GM21723 (cell line): ENCODE results near the gene CXCR6.
"Not testable (repeated sequence)": the region's sequence is repeated elsewhere in the genome, so short reads cannot be mapped to it uniquely, and the experiment has no call there.

Source experiments
- ATAC-seq: cut with Tn5 transposase; IDR thresholded peaks from one replicate; pipeline ENCODE4 v1.9.1; 2021; ENCODE audit warnings: mild to moderate bottlenecking, moderate library complexity; ENCODE audit not compliant: unreplicated experiment

CXCR6 gene

DNA sequence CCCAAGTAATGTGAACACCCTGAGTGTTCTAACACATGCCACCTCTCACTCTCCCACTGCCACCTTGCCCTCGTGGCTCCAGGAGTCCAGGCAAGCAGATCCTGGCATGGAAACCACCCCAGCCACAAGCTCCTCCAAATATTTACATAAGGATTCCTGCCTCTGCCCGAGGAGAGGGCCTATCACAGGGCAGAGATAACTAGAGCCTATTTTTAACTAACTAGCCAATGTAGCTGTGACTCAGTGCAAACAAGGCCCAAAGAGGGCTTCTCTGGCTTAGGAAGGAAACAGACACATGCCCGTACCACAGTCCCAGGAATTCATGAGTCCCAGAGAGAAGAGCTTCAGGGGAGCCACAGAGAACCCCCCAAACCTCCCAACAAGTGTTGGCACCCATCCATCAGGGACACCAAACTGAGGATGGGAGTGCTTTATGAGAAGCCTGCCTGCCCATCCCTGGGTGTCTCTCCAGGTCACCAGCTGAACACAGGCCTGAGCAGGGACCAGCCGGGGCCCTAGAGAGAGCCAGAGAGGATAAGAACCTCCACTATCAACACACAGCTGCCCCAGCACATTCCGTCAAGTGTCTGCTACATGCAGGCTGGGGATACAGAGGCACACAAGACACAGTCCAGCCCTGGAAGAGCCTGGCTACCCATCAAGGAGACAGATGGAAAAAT lies 43.2 kb downstream of the CXCR6 start:
- no peak for ATAC-seq

DNA sequence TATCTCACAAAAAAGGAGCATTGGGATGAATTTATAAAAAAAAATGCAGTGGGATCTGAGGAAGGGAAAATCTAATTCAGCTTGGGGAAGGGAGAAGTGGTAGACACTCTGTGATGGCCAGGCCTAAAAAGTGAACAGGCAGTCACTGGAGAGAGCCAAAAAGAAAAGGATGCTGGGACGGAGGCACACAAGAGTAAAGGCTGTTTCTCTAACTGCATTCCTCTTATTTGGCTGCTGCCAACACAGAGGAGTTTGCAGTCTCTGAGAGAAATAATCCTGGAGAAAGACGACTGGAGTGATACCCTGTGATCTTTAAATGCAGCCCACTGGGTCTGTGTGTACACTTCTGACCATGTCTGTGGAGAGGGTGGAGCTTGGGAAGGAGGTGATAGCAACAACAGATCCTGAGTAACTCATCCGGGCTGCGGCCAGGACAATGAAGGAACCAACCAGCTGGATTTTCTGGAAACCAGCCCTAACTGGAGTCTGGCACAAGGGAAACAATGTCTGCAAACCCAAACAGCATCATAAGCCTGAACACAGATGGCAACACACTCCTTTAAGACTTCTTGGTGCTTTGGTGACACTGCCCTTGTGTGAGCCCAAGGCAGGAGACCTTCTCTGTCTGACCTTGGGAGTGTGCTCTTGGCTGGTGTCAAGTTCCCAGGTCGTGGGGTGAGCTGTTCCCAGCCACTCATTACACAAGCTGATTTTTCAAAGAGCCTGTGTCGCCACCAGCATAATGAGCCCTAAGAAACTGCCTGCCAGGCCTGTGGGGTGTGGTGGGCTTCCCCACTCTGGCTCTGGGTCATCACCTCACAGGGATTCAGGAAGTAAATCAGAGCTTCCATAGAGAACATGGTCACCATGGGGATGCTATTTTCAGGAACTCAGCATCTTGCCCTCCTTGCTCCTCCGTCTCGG lies 44.4 kb downstream of the CXCR6 start:
- ATAC-seq, result no peak

DNA sequence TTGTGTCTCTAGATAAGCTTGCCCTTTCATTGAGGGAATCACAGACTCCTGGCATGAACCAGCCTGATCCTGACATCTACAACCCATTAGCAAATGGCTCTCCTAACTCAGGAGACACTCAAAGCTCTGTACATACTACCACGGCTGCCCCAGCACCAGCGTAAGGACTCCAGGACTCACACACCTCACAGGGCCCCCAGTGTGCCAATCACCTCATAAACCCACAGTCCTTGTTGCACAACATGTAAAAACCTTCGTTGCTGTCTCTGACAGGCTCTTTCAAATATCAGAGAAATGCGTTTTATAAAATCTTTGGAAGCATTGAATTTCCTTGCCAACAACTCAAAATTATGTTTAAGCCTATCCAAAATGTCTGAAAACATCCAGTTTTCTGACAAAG lies 45.1 kb downstream of the CXCR6 start:
- ATAC-seq, result no peak

DNA sequence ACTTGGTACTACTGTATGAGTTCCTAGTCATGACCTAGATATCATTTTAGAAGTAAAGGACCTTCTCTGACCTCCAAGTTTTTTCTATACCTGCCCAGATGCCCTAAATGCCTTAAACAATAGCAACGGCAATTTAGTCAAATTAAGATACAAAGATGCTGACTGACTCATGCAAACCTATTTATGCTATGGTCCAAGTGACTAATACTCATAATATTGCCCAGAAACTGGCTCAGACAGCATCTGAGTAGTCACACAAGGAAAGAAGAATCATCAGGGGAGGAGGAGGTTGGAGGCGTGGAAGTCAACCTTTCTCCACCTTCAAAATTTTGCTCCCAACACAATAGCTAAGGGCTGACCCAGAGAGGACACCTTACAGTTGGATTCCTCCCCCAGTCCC lies 45.5 kb downstream of the CXCR6 start:
- no peak for ATAC-seq

DNA sequence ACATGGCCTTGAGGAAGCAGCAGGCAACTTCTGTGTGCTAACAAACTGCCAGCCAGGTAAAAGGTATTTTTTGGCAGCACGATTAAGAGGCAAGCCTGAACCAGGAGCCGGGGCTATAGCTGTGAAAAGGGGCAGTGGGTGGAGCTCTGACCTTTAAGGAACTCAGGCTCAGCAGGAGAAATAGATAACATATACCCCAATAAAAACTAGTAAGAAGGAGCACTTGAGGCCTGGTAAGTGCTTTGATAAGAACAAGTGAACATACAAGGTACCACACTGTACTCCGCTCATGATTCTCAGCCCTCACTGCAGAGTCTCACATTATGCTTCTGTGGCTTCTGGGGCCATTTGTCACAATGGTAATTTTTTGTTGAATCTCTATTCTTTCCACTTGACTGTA lies 46.9 kb downstream of the CXCR6 start:
- ATAC-seq, result no peak

DNA sequence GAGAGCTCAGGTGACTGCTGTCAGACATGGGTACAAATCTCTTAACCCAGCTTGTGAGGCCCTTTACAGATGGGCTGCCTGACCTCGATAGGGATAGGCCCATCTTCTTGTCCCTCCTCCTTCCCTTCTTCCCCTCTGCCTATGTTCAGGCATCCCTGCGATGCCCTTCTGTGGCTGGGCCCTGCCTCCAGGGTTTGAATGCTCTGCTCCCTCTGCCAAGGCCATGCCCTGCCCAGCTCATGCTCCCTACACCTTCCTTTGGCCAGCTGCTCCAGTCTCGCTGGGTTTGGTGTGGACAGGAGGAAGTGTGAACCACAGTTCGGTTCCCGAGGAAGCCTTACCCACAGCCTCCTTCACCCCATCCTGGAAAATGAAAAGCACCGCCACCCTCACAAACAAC lies 48.1 kb downstream of the CXCR6 start:
- ATAC-seq, result no peak

DNA sequence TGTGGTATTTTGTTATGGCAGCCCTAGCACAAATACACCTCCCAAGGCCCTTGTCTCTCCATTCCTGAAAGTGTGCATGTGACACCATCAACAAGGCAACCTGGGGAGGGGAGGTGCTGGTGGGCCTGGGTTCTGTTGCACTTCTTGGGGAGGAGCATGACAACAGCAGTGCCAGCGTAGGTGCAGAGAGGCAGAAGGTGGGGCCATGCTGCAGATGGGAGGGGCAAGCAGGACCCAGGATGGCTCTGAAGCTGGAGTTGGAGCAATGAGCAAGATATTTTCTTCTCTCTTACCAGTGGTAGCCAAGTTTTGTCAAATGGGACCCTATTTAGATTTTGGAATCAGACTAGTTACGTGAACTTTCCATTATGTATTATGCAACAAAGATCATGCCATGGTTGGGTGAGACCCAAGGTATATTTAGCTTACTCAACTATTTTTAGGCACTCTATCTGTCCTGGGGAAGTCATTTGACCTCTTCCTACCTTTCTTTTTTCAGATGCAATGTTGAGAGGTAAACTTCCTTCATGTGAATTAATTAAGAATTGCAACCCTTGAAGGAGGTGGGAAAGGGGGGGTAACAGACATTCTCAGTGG lies 49.0 kb downstream of the CXCR6 start:
- ATAC-seq, result no peak

DNA sequence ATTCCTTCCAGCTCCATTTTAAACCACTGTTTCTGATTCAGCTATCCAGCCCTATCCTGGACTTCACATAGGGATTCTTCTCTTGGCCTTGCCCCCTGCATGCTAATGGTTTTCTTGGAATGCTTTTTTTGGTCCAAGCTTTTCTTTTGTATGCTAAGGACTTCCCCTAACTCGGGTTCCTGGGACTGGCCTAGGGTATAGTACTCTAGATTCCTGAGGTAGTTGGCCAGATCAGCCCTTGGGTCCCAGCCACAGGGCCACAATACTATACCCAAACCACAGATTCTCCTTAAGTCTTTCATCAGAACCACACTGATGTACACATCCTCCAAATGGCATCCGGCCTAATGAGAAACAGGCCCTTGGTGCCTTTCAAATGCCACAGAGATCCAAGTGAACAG lies 49.6 kb downstream of the CXCR6 start:
- ATAC-seq, result no peak

DNA sequence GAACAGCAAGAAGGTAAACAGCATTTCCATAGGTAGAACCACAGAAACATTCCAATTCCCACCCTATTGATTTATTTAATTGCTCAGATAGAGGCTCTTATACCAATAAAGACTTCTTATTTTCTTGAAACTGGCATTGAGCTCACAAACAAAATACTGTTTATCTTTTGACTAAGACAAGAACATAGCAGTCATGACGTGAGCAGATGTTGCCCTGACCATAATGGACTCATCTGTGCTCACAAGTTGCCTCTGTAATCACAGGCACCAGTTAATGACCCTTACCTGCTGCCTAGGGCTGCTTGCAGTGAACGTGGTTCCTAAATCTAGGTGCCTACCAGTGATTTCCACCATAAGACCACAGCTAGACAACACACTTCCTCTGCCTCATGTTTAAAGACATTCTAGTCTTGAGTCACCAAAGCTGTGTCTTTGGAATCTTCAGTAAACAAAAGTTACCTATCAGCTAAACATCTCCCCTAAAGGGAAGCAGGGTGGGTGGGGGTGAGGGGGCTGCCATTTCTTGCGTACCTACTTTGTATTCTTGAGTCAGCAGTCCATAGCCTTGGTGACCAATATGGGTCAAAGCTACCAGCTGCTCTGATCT lies 50.3 kb downstream of the CXCR6 start:
- ATAC-seq, result no peak

DNA sequence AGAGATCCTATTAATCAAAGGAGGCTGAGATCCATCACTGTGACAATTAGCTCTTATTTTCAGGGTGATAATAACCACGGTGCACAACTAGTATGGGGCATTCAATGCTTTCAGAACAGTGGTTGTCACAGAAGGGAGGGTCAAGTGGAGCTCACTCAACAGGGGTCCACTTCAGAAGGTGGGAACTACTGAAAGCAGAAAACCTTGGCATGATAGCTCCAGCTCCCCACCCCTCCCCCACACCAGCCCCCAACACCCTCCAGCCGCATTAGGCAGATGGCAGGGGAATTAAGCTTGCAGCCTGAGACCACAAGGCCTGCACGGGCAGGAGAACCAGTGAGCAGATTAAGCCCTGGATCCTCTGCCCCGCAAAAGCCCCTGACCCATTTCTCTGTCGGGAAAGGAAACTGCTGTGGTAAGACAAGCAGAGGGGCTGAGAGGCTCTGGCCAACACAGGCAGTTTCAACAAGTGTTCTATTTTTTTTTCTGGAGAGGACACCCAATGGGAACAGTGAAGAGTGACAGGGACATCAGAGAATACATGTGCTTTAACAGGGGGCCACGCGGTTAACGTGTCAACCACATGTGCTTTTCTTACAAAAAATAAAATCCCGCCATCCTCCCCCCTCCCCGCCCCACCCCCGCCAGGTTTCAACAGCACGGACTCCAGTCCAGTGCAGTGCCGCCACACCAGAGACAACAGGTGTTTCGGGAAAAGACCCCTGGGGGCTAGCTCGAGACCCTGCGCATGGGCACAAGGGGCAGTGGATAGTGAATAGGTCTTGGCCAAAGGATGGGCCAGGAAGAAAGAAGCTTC lies 51.4 kb downstream of the CXCR6 start:
- ATAC-seq, result peak; percentile 26

DNA sequence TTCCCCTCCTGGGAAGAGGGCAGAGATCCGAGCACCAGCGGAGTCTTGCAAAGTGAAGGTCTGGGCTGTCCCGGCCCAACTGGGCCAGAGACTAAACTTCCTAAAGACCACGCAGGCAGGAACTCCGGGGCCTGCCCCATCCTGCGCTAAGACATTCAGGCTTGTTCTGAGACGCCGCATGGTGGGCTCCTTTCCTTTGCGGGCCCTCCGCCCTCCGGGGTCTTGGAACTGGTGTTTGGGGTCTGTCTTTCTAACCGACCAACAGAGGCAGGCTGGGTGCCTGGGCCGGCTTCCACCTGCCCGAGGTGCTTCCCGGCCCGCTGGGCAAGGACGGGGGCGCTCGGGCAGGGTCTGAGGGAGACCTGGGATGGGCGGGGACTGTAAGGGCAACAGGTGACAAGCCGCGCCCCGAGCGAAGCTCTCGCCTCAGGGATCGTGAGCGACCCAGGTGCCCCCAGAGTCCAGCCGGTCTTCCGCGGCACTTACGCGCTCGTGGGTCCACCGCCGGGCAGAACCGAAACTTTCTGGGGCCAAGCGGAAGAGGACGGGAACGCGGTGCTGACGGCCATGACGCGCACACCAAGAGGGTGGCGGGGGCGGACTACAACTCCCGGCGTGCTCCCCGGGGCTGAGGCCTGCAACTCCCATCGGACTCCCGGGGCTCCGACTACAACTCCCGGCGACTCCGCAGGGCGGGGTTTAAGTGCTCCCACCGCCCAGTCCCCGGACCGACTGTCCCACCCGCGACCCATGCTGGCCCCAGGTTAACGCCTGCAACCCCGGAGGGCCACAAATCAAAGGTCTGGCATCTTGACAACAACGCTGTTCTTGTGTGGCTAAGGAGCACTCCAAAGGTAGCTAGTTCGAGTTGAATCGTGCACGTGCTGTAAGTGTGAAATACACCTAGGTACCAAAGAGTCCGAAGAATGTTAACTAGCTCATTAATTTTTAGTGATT lies 52.2 kb downstream of the CXCR6 start, which contains the start of gene FYCO1:
Gene FYCO1 (minus strand): TSS at position 589 of the 957 bp plus-strand sequence. CDS start 10,914 bp downstream, outside the sequence.
- ATAC-seq, result peak; percentile 93

DNA sequence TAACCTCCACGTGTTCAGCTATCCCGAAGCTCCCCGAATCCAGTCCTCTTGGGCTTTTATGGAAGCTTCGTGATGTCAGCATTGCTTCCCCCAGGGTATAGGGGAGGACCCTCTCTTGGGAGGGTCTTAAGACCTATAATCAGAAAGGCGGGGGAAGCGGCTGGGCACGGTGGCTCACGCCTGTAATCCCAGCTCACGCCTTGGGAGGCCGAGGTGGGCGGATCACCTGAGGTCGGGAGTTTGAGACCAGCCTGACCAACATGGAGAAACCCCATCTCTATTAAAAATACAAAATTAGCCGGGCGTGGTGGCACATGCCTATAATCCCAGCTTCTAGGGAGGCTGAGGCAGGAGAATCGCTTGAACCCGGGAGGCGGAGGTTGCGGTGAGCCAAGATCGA lies 54.2 kb downstream of the CXCR6 start:
- not testable (repeated sequence) for ATAC-seq

DNA sequence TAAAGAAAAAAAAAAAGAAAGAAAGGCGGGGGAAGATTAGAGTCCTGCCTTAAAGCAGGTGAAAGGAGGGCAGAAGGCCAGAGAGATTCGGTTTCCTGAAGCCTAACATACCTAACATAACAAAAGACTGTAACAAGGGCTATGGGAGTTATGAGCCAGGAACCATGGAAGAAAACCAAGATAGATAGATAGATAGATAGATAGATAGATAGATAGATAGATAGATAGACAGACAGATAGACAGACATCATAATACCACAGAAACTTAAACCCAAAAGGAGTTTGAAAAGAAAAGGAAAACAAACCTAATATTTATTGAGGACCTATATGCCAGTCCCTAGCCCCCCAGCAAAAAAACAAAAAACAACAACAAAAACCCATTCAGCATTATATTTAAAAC lies 54.7 kb downstream of the CXCR6 start:
- ATAC-seq, result no peak
